AG04449 (cell line): Measurements from ENCODE around the gene PGM5.
"Not testable (repeated sequence)": the region's sequence is repeated elsewhere in the genome, so short reads cannot be mapped to it uniquely, and the experiment has no call there.

ENCODE experiments used
- CTCF ChIA-PET: fragments of 350-600 bp; formaldehyde crosslinking; extraction: SDS; loops from one replicate; lab custom pipeline; 2021; ENCODE audit warnings: antibody characterized with exemption; lab: Yijun Ruan, JAX
- POLR2A ChIA-PET: fragments of 400-600, 350-600 bp; formaldehyde crosslinking; extraction: SDS; loops from one replicate; lab custom pipeline; 2020; ENCODE audit warnings: antibody characterized with exemption, inconsistent platforms; lab: Yijun Ruan, JAX
- DNase-seq: peaks from one replicate; pipeline ENCODE4 v3.0.0-alpha.2; 2010; ENCODE audit warnings: low read depth, low spot score
- H3K4me3 ChIP-seq: 2 replicates; pipeline ENCODE4 v1.5.1; 2011; ENCODE audit warnings: low read depth, mild to moderate bottlenecking, control low read depth, low read length

PGM5 gene

GRCh38 chr9:68351689-68352088, 4.7 kb upstream of the PGM5 start:
- H3K4me3 ChIP-seq, POLR2A ChIA-PET, CTCF ChIA-PET, DNase-seq: not testable (repeated sequence)

GRCh38 chr9:68355993-68356379, 425 bp upstream of the PGM5 start:
- POLR2A ChIA-PET, H3K4me3 ChIP-seq, CTCF ChIA-PET, DNase-seq: not testable (repeated sequence)

- DNase-seq, CTCF ChIA-PET, POLR2A ChIA-PET, H3K4me3 ChIP-seq: not testable (repeated sequence)
These were observed 806 bp downstream of the PGM5 start for GRCh38 chr9:68357119-68357714.

GRCh38 chr9:68366933-68367547, 10.6 kb downstream of the PGM5 start:
- CTCF ChIA-PET, DNase-seq, H3K4me3 ChIP-seq, POLR2A ChIA-PET: not testable (repeated sequence)

- CTCF ChIA-PET, POLR2A ChIA-PET, H3K4me3 ChIP-seq, DNase-seq: not testable (repeated sequence)
These were observed 19.4 kb downstream of the PGM5 start for GRCh38 chr9:68375789-68376188.

GRCh38 chr9:68377723-68378122, 21.3 kb downstream of the PGM5 start:
- DNase-seq: not testable (repeated sequence)

GRCh38 chr9:68383894-68384293, 27.5 kb downstream of the PGM5 start:
- DNase-seq, CTCF ChIA-PET, POLR2A ChIA-PET: not testable (repeated sequence)

More at GRCh38 chr9:68377723-68378122, 21.3 kb downstream of the PGM5 start:
- CTCF ChIA-PET, H3K4me3 ChIP-seq, POLR2A ChIA-PET: not testable (repeated sequence)

GRCh38 chr9:68389558-68389957, 33.1 kb downstream of the PGM5 start:
- DNase-seq, H3K4me3 ChIP-seq, CTCF ChIA-PET, POLR2A ChIA-PET: not testable (repeated sequence)

More at GRCh38 chr9:68383894-68384293, 27.5 kb downstream of the PGM5 start:
- H3K4me3 ChIP-seq: not testable (repeated sequence)

GRCh38 chr9:68390737-68391136, 34.3 kb downstream of the PGM5 start:
- POLR2A ChIA-PET, DNase-seq, CTCF ChIA-PET, H3K4me3 ChIP-seq: not testable (repeated sequence)

- H3K4me3 ChIP-seq, DNase-seq, POLR2A ChIA-PET, CTCF ChIA-PET: not testable (repeated sequence)
These were observed 40.1 kb downstream of the PGM5 start for GRCh38 chr9:68396411-68397094.

- DNase-seq: peak; percentile 85
- POLR2A ChIA-PET, CTCF ChIA-PET, H3K4me3 ChIP-seq: not testable (repeated sequence)
These were observed 40.6 kb downstream of the PGM5 start for GRCh38 chr9:68397095-68397423.

GRCh38 chr9:68397796-68398195, 41.4 kb downstream of the PGM5 start:
- H3K4me3 ChIP-seq, DNase-seq, POLR2A ChIA-PET, CTCF ChIA-PET: not testable (repeated sequence)

GRCh38 chr9:68398324-68398723, 41.9 kb downstream of the PGM5 start:
- POLR2A ChIA-PET, DNase-seq, CTCF ChIA-PET, H3K4me3 ChIP-seq: not testable (repeated sequence)

GRCh38 chr9:68404421-68405185, 48.2 kb downstream of the PGM5 start:
- H3K4me3 ChIP-seq, DNase-seq, POLR2A ChIA-PET, CTCF ChIA-PET: not testable (repeated sequence)

GRCh38 chr9:68411865-68412264, 55.5 kb downstream of the PGM5 start:
- CTCF ChIA-PET, POLR2A ChIA-PET, DNase-seq, H3K4me3 ChIP-seq: not testable (repeated sequence)

GRCh38 chr9:68412754-68413153, 56.3 kb downstream of the PGM5 start:
- CTCF ChIA-PET, POLR2A ChIA-PET: not testable (repeated sequence)

More at GRCh38 chr9:68412754-68413153, 56.3 kb downstream of the PGM5 start:
- not testable (repeated sequence) for DNase-seq, H3K4me3 ChIP-seq
